ENCODE data around the gene NDUFA11. TPM values are rescaled to one million over a fixed set of nuclear protein-coding genes. Genes with fewer than 3 reads are reported as not detected.

NDUFA11 gene
- total RNA-seq, 1 donor from 2014 or later = 224 TPM

DNA sequence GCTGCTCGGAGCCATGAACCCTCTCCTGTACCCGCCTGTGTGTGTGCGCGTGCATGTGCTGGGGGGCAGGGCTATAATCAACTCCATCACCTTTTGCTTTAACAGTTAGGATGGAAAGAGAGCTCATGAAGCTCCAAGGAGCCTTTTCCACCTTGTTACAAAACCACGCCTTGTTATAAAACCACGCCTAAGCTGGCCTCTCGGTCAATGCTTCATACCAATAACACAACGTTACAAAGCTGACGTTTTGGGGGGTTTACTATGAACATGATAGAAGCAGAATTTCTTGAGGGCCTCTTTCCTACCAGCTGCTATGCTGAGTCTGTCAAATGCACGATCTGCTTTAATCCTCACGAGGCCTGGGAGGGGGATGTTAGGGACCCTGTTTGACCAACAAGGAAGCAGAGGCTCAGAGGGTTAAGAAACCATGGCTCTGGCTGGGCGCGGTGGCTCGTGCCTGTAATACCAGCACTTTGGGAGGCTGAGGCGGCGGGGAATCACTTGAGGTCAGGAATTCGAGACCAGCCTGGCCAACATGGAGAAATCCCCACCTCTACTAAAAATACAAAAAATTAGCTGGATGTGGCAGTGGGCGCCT, 22.3 kb upstream of the NDUFA11 start:
- H3K4me3 Mint-ChIP-seq (ENCODE audit: unreplicated experiment) = no peak overlapping the region
- TF ChIP-seq, protein P1, sequence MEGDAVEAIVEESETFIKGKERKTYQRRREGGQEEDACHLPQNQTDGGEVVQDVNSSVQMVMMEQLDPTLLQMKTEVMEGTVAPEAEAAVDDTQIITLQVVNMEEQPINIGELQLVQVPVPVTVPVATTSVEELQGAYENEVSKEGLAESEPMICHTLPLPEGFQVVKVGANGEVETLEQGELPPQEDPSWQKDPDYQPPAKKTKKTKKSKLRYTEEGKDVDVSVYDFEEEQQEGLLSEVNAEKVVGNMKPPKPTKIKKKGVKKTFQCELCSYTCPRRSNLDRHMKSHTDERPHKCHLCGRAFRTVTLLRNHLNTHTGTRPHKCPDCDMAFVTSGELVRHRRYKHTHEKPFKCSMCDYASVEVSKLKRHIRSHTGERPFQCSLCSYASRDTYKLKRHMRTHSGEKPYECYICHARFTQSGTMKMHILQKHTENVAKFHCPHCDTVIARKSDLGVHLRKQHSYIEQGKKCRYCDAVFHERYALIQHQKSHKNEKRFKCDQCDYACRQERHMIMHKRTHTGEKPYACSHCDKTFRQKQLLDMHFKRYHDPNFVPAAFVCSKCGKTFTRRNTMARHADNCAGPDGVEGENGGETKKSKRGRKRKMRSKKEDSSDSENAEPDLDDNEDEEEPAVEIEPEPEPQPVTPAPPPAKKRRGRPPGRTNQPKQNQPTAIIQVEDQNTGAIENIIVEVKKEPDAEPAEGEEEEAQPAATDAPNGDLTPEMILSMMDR (IDR thresholded peaks at IDR 0.05) = no peak
- no peak for DNase-seq (ENCODE audit: low spot score)
- peaks cover 3% of the 10 kb centered on the region for H3K4me1 Mint-ChIP-seq (ENCODE audit: low read depth)
- H3K27me3 Mint-ChIP-seq (ENCODE audit: low read depth) = no peaks in the 10 kb centered on the region
- H3K27ac Mint-ChIP-seq (ENCODE audit: unreplicated experiment) = no peak overlapping the region
- no peaks in the 10 kb centered on the region for H3K9me3 Mint-ChIP-seq (ENCODE audit: low read depth)
- peaks cover 32% of the 10 kb centered on the region for H3K36me3 Mint-ChIP-seq (ENCODE audit: low read depth)

DNA sequence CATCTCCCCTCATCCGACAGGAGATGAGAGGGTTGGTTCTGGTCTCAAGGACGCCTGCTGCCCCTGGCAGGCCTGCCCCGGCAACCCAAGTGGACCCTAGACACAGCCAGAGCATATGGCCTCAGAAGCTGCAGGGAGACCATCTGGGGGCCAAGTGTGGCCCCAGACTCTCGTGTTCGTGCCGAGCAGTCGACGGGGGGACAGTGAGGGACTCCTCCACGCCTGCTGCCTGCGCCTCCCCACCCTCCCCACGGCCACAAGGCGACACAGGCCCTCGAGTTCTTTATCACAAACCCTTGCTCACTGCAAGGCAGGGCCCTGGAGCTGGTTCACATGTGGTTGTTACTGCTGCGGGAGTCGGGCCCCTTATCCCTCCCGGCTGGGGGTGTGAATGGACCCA, 19.8 kb upstream of the NDUFA11 start:
- Mint-ChIP-seq H3K4me3 (ENCODE audit: unreplicated experiment) (no peak overlapping the region), H3K27me3 (ENCODE audit: low read depth) (no peaks in the 10 kb centered on the region), H3K36me3 (ENCODE audit: low read depth) (peaks cover 34% of the 10 kb centered on the region), H3K9me3 (ENCODE audit: low read depth) (no peaks in the 10 kb centered on the region), H3K27ac (ENCODE audit: unreplicated experiment) (no peak overlapping the region), H3K4me1 (ENCODE audit: low read depth) (peaks cover 3% of the 10 kb centered on the region)
- no peak for DNase-seq (ENCODE audit: low spot score)
- TF ChIP-seq, protein P1 (IDR thresholded peaks at IDR 0.05) = no peak

DNA sequence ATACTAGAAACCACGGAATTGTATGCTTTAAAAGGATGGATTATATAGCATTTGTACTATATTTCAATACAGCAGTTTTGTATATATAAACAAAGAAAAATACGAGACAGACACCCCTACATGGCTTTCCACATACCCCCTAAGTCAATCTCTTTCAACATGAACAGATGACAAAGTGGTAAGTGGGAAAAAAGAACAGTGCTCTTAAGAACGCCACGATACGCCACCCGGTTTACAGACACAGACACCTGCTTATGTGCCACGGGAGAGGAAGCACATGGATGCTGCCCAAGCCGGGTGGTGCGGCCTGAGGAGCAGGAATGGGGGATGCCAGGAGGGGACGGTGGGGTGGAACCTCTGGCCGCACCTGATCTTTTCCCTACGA, 18.6 kb upstream of the NDUFA11 start:
- Mint-ChIP-seq H3K4me1 (ENCODE audit: low read depth) (peaks cover 3% of the 10 kb centered on the region), H3K9me3 (ENCODE audit: low read depth) (no peaks in the 10 kb centered on the region), H3K27ac (ENCODE audit: unreplicated experiment) (no peak overlapping the region), H3K4me3 (ENCODE audit: unreplicated experiment) (no peak overlapping the region), H3K27me3 (ENCODE audit: low read depth) (no peaks in the 10 kb centered on the region), H3K36me3 (ENCODE audit: low read depth) (peaks cover 28% of the 10 kb centered on the region)
- DNase-seq (ENCODE audit: low spot score) = no peak
- TF ChIP-seq, protein P1 (IDR thresholded peaks at IDR 0.05) = no peak

DNA sequence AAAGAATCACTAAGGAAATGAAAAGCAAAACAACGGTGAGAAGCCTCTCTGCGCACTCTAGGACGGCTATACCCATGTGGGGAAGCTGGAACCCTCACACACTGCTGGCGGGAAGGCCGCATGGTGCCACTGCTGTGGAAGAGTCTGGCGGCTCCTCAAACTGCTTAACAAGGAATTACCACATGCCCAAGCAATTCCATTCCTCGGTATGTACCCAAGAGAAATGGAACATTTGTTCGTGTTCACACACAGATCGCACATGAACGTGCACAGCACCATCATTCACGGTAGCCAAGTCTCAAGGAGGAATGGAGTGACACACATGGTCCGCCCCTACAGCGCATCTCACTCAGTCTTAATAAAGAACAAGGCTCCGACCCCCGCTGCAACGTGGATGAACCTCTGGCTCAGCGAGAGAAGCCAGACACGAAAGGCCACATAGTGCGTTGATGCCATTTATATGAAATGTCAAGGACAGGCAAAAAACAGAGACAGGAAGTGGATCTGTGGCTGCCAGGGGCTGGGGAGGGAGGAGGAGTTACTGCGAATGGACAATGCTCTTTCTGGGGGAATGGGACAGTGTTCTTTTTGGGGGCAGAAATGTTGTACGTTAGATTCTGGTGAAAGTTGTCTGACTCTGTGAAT, 18.0 kb upstream of the NDUFA11 start:
- Mint-ChIP-seq H3K4me1 (ENCODE audit: low read depth) (peaks cover under 1% of the 10 kb centered on the region), H3K9me3 (ENCODE audit: low read depth) (no peaks in the 10 kb centered on the region), H3K27ac (ENCODE audit: unreplicated experiment) (no peak overlapping the region), H3K27me3 (ENCODE audit: low read depth) (no peaks in the 10 kb centered on the region), H3K4me3 (ENCODE audit: unreplicated experiment) (no peak overlapping the region), H3K36me3 (ENCODE audit: low read depth) (peaks cover 28% of the 10 kb centered on the region)
- TF ChIP-seq, protein P1 (IDR thresholded peaks at IDR 0.05) = no peak
- no peak for DNase-seq (ENCODE audit: low spot score)

DNA sequence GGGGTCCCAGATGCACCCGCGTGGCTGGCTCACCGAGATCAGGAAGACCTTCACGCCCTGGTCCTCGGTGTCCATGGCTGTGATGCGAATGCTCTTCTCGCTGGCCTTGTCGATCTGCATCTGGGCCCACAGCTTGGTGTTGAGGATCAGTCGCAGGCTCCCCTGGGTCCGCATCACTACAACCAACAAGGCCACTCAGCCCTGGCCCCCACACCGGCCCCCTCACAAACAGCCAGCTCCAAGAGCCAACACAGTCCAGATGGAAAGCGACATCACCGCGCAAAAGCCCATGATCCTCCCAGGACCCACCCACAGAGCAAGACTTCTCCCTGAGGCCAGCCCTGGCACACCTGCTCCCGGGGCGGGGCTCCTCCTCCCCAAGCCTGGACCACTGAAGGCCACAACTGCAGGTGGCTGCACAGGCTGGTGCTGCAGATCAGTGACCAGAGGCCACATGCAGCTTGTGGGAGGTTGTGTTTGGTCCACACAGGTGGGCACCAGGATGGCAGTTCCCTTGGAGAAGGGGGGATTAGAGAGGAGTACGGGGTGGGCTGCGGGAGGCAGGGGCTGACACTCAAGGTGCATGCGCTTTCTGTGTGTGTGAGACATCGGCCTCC, 15.0 kb upstream of the NDUFA11 start:
- Mint-ChIP-seq H3K4me3 (ENCODE audit: unreplicated experiment) (no peak overlapping the region), H3K27me3 (ENCODE audit: low read depth) (no peaks in the 10 kb centered on the region), H3K27ac (ENCODE audit: unreplicated experiment) (no peak overlapping the region), H3K9me3 (ENCODE audit: low read depth) (no peaks in the 10 kb centered on the region), H3K36me3 (ENCODE audit: low read depth) (peaks cover 21% of the 10 kb centered on the region), H3K4me1 (ENCODE audit: low read depth) (peaks cover 12% of the 10 kb centered on the region)
- no peak for DNase-seq (ENCODE audit: low spot score)
- TF ChIP-seq, protein P1 (IDR thresholded peaks at IDR 0.05) = no peak
